Duodenal mucosa (tissue), 2 donors: ENCODE data around the gene GIMAP8.

Experiments
- H3K27ac ChIP-seq: one replicate; pipeline ENCODE4 v1.7.0; 2013; ENCODE audit warnings: low read depth, low read length
- H3K27me3 ChIP-seq, 2 donors: one replicate each; pipeline ENCODE4 v1.7.0; 2013; ENCODE audit warnings: low read length in 2 of 2, control low read depth in 1 of 2; ENCODE audit not compliant: insufficient read depth in 2 of 2, control insufficient read depth in 1 of 2
- H3K36me3 ChIP-seq, 2 donors: one replicate each; pipeline ENCODE4 v1.7.0; 2013; ENCODE audit warnings: low read length in 2 of 2, control low read depth in 1 of 2; ENCODE audit not compliant: insufficient read depth in 2 of 2, control insufficient read depth in 1 of 2
- H3K4me1 ChIP-seq, 2 donors: one replicate each; pipeline ENCODE4 v1.7.0; 2013; ENCODE audit warnings: low read length in 2 of 2, control low read depth in 1 of 2; ENCODE audit not compliant: insufficient read depth in 2 of 2, control insufficient read depth in 1 of 2
- H3K4me3 ChIP-seq, 2 donors: one replicate each; pipeline ENCODE4 v1.7.0; 2013; ENCODE audit warnings: low read length in 2 of 2, low read depth in 1 of 2
- H3K9ac ChIP-seq, 2 donors: one replicate each; pipeline ENCODE4 v1.7.0; 2013; ENCODE audit warnings: low read length in 2 of 2, low read depth in 1 of 2
- H3K9me3 ChIP-seq, 2 donors: one replicate each; pipeline ENCODE4 v1.7.0; 2013; ENCODE audit warnings: low read length in 2 of 2, control low read depth in 1 of 2; ENCODE audit not compliant: control insufficient read depth in 1 of 2

Gene GIMAP8

DNA sequence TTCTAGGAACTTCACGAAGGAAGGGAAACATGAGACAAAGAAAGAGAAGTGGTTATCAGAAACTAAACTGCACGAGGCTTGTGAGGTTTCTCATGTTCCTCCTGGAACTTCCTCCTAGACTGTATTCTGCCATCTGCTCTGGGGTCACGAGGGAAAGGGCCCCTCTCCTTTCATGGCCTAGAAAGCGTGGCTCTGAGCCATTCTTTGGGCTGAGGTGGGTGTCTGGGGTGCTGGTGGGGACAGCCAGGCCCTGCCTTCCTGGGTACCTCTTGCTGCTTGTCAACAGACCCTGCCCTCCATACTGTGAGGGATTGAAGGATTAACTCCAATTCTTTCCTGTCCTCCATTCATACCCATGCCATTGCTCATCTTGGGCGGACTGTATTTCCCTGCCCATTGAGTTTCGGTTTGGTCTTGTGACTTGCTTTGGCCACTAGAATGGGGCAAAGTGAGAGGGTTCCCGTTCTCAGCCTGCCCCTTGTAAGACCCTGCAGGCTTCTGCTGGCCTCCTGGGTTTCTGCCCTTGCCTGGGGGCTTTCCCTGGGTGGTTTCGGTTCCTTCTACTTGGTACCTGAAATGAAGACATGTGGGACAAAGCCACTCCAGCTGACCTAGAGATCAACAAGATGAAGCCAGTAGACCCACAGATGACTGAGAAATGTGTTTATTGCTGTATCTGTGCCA, 14.9 kb upstream of the GIMAP8 start:
- no peak overlapping the region for H3K9ac ChIP-seq
- H3K4me1 ChIP-seq: peaks cover 0 to 20% of the 10 kb centered on the region in 2 donors
- H3K9me3 ChIP-seq: no peaks in the 10 kb centered on the region
- H3K4me3 ChIP-seq: no peak overlapping the region
- no peak overlapping the region for H3K27ac ChIP-seq
- no peaks in the 10 kb centered on the region for H3K36me3 ChIP-seq
- H3K27me3 ChIP-seq: no peaks in the 10 kb centered on the region

DNA sequence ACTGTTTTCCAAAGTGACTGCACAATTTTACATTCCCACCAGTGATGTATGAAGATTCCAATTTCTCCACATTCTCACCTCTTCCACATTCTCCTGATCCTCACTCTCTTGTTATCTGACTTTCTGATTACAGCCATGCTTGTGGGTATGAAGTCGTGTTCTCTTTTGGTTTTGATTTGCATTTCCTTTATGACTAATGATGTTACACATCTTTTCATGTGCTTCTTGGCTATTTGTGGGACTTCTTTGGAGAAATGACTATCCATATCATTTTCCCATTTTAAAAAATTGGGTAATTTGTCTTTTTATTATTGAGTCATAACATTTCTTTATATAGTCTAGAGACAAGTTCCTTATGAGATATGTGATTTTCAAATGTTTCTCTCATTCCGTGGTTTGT, 10.5 kb upstream of the GIMAP8 start:
- H3K27me3 ChIP-seq: no peaks in the 10 kb centered on the region
- no peak overlapping the region for H3K4me3 ChIP-seq
- peaks cover 10 to 13% of the 10 kb centered on the region in 2 donors for H3K9me3 ChIP-seq
- H3K4me1 ChIP-seq: peaks cover 0 to 6% of the 10 kb centered on the region in 2 donors
- no peak overlapping the region for H3K27ac ChIP-seq
- H3K9ac ChIP-seq: no peak overlapping the region
- H3K36me3 ChIP-seq: no peaks in the 10 kb centered on the region

DNA sequence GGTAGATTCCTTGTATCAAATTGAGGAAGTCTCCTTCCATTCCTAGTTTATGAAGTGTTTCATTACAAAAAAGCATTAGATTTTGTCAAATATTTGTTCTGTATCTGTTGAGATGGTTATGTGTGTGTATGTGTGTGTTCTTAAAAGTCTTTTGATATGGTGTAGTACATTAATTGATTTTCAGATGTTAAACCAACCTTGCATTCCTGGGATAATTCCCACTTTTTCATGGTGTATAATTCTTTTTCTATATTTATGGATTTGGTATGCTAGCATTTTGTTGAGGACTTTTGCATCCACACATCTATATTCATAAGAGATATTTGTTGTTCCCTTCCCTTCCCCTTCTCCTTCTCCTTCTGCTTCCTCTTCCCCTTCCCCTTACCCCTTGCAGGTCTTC, 8.9 kb upstream of the GIMAP8 start:
- no peaks in the 10 kb centered on the region for H3K36me3 ChIP-seq

DNA sequence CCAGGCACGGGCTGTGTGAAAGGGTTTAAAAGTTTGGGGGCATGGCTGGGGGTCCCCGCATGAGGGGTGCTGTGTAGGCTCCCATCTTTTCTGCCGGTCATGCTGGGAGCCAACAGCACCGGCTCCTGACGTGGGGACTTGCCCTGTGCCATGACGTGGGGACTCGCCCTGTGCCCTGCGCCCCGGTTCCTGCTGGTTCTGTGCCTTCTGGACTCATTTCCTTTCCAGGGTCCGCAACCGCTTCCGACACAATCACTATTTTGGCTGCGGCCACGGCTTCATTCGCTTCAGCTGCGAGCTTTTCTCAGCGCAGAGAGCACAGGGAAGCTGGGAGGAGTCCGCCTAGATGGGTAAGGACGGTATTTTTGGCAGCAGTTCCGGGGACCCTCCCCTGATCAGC, 7.6 kb upstream of the GIMAP8 start:
- no peak overlapping the region for H3K9ac ChIP-seq
- no peak overlapping the region for H3K27ac ChIP-seq
- peaks cover 10 to 13% of the 10 kb centered on the region in 2 donors for H3K9me3 ChIP-seq
- H3K27me3 ChIP-seq: no peaks in the 10 kb centered on the region
- no peaks in the 10 kb centered on the region for H3K4me1 ChIP-seq
- no peak overlapping the region for H3K4me3 ChIP-seq
- no peaks in the 10 kb centered on the region for H3K36me3 ChIP-seq

More for the DNA sequence above, 8.9 kb upstream of the GIMAP8 start:
- Histone ChIP-seq H3K4me1 (no peaks in the 10 kb centered on the region), H3K4me3 (no peak overlapping the region), H3K9ac (no peak overlapping the region), H3K9me3 (peaks cover 10 to 13% of the 10 kb centered on the region in 2 donors), H3K27ac (no peak overlapping the region), H3K27me3 (no peaks in the 10 kb centered on the region)

DNA sequence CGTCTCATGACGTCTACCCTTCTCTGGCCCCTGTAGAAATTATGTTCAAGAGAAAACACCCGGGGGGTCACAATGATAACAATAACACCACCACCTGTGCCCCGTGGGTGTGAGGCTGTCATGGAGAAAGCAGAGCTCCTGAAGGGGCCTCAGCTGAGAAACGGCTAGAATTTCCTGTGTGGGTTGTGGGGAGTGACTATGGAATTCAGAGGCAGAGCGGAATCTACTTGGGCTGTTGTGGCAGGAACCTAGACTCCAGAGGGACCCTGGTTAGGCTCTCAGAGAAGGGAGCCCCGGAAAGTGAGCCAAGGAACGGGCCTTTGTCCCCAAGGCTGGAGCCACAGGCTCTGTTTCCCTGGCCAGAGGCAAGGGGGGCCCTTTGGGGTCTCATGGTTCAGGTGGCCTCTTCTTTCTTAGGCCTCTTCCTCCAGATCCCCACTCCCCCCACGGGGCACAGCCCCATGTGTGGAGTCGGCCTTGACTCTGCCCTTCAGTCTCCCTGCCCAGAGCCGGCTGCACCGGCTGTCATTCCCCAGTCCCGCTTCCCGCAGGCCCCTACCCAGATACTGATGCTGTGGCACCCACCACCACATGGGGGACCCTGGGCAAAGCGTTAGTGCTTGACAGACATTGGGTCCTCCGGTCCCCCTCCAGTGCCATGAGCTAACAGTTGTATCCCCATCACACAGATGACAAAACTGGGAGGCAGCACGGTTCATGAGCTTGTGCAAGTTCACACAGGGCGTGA, 6.5 kb upstream of the GIMAP8 start:
- Histone ChIP-seq H3K9me3 (peaks cover 10 to 13% of the 10 kb centered on the region in 2 donors), H3K4me3 (no peak overlapping the region), H3K4me1 (peaks cover 0 to 3% of the 10 kb centered on the region in 2 donors), H3K9ac (no peak overlapping the region), H3K27me3 (no peaks in the 10 kb centered on the region), H3K27ac (no peak overlapping the region), H3K36me3 (no peaks in the 10 kb centered on the region)

DNA sequence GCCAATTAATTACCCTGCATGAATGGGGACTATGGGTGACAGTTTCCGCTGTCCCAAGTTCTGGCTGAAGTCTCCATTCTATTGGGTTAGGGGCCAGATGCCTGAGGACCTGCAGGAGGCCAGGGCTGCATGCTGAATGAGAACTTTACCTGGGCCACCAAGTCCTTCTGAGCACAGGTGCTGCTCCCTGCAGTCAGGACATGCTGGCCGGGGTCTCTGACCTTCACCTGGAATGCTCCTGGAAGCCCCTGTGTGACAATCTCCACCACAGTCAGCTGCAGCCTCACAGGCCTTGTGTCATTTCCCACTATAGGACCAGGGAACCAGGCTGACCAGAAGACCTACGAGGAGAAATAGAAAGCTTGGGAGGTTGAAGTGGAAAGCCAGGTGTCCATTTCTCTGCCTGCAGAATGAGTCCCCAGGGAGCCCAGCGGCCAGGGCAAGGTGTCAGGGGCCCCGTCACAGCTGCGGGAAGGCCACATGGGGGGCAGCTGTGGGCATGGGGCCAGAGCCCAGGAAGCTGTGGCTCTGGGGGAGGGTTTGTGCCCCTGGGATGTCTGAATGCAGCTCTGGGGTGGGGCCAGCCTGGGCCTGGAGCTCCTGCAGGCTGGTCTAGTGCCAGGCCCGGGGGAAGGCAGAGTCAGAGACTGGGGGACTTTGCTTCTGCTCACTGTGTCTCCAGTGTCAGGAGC, 5.6 kb upstream of the GIMAP8 start:
- peaks cover 0 to 9% of the 10 kb centered on the region in 2 donors for H3K4me1 ChIP-seq
- no peaks in the 10 kb centered on the region for H3K27me3 ChIP-seq
- H3K9ac ChIP-seq: no peak overlapping the region
- no peaks in the 10 kb centered on the region for H3K36me3 ChIP-seq
- H3K27ac ChIP-seq: no peak overlapping the region
- H3K9me3 ChIP-seq: peaks cover 10 to 13% of the 10 kb centered on the region in 2 donors
- no peak overlapping the region for H3K4me3 ChIP-seq

DNA sequence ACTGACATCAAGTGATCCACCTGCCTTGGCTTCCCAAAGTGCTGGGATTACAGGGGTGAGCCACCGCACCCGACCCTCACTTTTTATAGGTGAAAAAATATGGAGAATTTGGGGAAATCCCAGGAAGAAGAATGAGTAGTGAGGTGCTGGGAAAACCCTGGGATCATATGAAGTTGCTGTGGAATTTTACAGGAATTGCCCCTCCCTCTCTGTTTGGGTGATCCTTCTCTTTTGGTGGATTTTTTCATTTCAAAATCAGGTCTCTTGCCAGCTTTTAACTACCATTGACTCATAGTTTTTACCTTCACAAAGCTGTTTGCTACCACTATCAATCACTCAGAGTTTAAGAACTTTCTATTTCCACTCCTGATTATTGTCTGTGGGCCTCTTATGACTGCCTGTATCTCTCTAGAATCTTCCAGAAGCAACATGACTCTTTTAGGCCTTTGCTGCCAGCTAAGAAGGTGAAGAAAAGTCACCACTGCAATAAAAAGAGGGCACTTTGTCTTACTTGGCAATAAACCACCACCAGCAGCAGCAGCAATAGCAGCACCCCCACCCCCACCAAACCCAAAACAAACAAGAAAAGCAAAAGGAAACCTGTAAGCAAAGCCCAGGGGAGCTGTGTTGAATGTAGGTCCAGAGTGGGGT, 4.0 kb upstream of the GIMAP8 start:
- Histone ChIP-seq H3K4me1 (peaks cover 0 to 14% of the 10 kb centered on the region in 2 donors), H3K27ac (no peak overlapping the region), H3K27me3 (no peaks in the 10 kb centered on the region), H3K4me3 (no peak overlapping the region), H3K36me3 (no peaks in the 10 kb centered on the region), H3K9me3 (peaks cover 7 to 10% of the 10 kb centered on the region in 2 donors), H3K9ac (no peak overlapping the region)

DNA sequence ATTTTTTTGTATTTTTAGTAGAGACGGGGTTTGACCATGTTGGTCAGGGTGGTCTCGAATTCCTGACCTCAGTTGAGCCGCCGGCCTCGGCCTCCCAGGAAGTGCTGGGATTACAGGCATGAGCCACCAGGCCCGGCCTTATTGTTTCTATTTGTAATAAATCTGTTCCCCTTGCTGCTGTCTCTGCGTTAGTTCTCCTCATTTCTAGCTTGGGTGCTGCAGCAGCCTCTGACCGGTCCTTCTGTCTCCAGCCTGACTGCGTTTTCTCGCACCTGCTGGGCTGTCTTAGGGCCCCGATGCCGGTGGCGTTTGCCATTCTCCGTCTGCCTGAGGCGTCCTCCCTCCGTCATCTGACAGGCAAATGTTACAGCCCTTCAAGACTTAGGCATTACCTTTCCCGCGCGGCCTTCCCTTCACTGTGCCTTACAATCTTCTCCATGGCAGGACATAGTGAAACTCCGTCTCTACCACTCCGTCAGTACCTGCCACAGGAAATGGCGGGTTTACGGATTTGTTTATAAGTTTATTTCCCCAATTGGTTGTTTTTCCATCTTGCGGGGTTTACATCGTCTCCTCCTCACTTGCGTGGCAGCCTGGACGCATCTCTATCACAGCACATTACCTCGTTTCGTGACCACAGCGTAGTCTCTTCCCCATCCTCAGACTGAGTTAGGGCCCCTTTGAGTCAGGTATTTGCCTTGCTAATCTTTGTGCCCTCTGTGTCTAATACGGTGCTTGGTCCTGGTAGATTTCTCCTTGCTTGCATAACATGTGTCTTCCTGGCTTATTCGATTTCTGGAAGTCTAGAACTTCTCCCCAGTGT, 2.3 kb upstream of the GIMAP8 start:
- no peak overlapping the region for H3K9ac ChIP-seq
- no peaks in the 10 kb centered on the region for H3K9me3 ChIP-seq
- no peak overlapping the region for H3K27ac ChIP-seq
- no peak overlapping the region for H3K4me3 ChIP-seq
- H3K4me1 ChIP-seq: peaks cover 0 to 14% of the 10 kb centered on the region in 2 donors
- H3K27me3 ChIP-seq: no peaks in the 10 kb centered on the region
- no peaks in the 10 kb centered on the region for H3K36me3 ChIP-seq

DNA sequence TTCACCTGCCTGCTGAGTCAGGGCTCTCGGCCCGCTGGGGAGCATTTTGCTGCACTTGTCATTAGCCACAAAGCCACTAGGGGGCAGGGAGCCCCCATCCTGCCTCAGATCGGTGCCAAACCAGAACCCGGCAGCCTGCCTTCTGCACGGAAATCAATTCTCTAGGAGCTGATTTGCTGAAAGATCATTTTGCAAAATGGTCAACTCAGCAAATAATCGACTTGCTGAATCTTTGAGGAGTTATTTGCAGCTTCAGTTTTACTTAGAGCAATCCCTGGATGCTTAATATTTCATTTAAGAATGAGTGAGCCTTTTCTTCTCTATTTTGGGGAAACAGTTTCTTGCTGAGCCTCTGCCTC, 1.7 kb upstream of the GIMAP8 start:
- no peak overlapping the region for H3K4me3 ChIP-seq
- no peak overlapping the region for H3K9ac ChIP-seq
- H3K27me3 ChIP-seq: no peaks in the 10 kb centered on the region

More for the DNA sequence above, 1.7 kb upstream of the GIMAP8 start:
- H3K9me3 ChIP-seq: no peaks in the 10 kb centered on the region
- no peak overlapping the region for H3K27ac ChIP-seq
- H3K4me1 ChIP-seq: peaks cover 0 to 14% of the 10 kb centered on the region in 2 donors
- H3K36me3 ChIP-seq: no peaks in the 10 kb centered on the region
